Sigmoid colon (tissue), 4 donors: ENCODE data around the gene KDM5C.

Source experiments
- POLR2A ChIP-seq, 2 donors: fragments of 450-650 bp; IDR thresholded peaks; one replicate each; pipeline ENCODE4 v1.6.1; 2016; ENCODE audit warnings: antibody characterized with exemption in 2 of 2, mild to moderate bottlenecking in 2 of 2, moderate library complexity in 2 of 2
- POLR2AphosphoS5 ChIP-seq, 4 donors: sonication (generic); formaldehyde crosslinking; IDR thresholded peaks; one replicate each; pipeline ENCODE4 v1.6.1; 2017; ENCODE audit warnings: antibody characterized with exemption in 4 of 4
- TF ChIP-seq, protein P1 (sequence below), 4 experiments: fragments of 450-650 bp in 3 of 4; fragments of 200-600 bp in 1 of 4; IDR thresholded peaks; one replicate each; pipeline ENCODE4 v1.5.1; 2016 to 2019; ENCODE audit warnings: antibody characterized with exemption in 4 of 4, mild to moderate bottlenecking in 3 of 4, moderate library complexity in 2 of 4

DNA sequence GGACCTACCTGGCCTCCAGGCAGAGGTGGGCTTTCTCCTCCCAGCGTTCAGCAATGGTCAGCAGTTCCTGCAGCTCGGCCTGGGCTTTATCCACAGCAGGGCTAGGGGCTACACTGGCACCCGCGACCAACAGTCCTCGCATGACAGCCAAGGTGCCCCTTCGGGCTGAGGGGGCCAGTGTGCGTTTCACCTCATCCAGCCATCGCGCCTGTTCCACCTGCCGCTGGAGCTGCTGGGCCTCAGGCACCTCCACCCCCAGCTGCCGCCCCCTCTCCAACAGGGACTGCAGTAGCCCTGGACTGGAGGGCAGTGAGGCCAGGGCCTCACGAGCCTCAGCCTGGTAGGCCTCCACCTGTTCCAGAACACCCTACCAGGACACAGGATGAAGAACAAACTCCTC lies 28.3 kb downstream of the KDM5C start:
- TF ChIP-seq, protein P1, sequence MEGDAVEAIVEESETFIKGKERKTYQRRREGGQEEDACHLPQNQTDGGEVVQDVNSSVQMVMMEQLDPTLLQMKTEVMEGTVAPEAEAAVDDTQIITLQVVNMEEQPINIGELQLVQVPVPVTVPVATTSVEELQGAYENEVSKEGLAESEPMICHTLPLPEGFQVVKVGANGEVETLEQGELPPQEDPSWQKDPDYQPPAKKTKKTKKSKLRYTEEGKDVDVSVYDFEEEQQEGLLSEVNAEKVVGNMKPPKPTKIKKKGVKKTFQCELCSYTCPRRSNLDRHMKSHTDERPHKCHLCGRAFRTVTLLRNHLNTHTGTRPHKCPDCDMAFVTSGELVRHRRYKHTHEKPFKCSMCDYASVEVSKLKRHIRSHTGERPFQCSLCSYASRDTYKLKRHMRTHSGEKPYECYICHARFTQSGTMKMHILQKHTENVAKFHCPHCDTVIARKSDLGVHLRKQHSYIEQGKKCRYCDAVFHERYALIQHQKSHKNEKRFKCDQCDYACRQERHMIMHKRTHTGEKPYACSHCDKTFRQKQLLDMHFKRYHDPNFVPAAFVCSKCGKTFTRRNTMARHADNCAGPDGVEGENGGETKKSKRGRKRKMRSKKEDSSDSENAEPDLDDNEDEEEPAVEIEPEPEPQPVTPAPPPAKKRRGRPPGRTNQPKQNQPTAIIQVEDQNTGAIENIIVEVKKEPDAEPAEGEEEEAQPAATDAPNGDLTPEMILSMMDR (IDR thresholded peaks at IDR 0.05), result no peak
- TF ChIP-seq POLR2A (IDR thresholded peaks at IDR 0.05) (no peak), POLR2AphosphoS5 (IDR thresholded peaks at IDR 0.05) (no peak)
